B cell (primary cell): ENCODE results near the gene TRPM1. TPM values are rescaled to one million over a fixed set of nuclear protein-coding genes. Genes with fewer than 3 reads are reported as not detected.

Source experiments
- ATAC-seq: fragments of 200-7000 bp; cut with Tn5 transposase; one replicate; pipeline ENCODE4 v1.10.0; 2021; ENCODE audit warnings: low read depth, mild to moderate bottlenecking, moderate number of reproducible peaks, moderate library complexity
- CTCF ChIA-PET: fragments of 350-600 bp; sonication (Branson Sonifier 250); formaldehyde crosslinking; loops from one replicate; lab custom pipeline; 2021; ENCODE audit warnings: antibody characterized with exemption, inconsistent platforms; lab: Charles Lee
- POLR2A ChIA-PET: fragments of 350-600 bp; sonication (Branson Sonifier 250); formaldehyde crosslinking; loops from one replicate; lab custom pipeline; 2021; ENCODE audit warnings: antibody characterized with exemption; lab: Charles Lee
- DNase-seq: peaks from one replicate; pipeline ENCODE4 v3.0.0; 2013
- H2AFZ ChIP-seq: 2 replicates; pipeline ENCODE4 v1.6.1; 2012; ENCODE audit warnings: mild to moderate bottlenecking, low read depth, low read length; ENCODE audit not compliant: insufficient read depth, poor library complexity, severe bottlenecking
- H3K27ac ChIP-seq, 2 donors: 1 replicate in 1 of 2; 2 replicates in 1 of 2; pipeline ENCODE4 v1.5.1; 2012 to 2013; ENCODE audit warnings: low read length in 2 of 2, mild to moderate bottlenecking in 2 of 2, moderate library complexity in 1 of 2
- H3K27me3 ChIP-seq, 4 experiments: fragments of 200-600 bp in 1 of 4; sonication (generic) in 1 of 4; replicated peaks in 1 of 4; 1 replicate in 2 of 4; 2 replicates in 2 of 4; pipeline versions ENCODE4 v1.6.1 to v1.7.0; 2013 to 2016; ENCODE audit warnings: low read length in 3 of 4, mild to moderate bottlenecking in 2 of 4, mixed read lengths in 1 of 4, moderate library complexity in 1 of 4; ENCODE audit not compliant: insufficient read depth in 4 of 4, control insufficient read depth in 3 of 4; ENCODE audit errors: control extremely low read depth in 1 of 4
- H3K36me3 ChIP-seq, 2 experiments: replicated peaks in 1 of 2; 1 replicate in 1 of 2; 2 replicates in 1 of 2; pipeline versions ENCODE4 v1.6.1 to v1.7.1; 2013; ENCODE audit warnings: low read length in 1 of 2; ENCODE audit not compliant: insufficient read depth in 2 of 2, control insufficient read depth in 1 of 2; ENCODE audit errors: control extremely low read depth in 1 of 2, extremely low read depth in 1 of 2
- H3K4me1 ChIP-seq, 2 donors: fragments of 200-600 bp in 1 of 2; sonication (generic) in 1 of 2; 1 replicate in 1 of 2; 2 replicates in 1 of 2; pipeline versions ENCODE4 v1.5.1 to v1.6.1; 2013 to 2017; ENCODE audit warnings: low read length in 2 of 2; ENCODE audit not compliant: control insufficient read depth in 2 of 2, insufficient read depth in 2 of 2
- H3K4me2 ChIP-seq: replicated peaks from 2 replicates; pipeline ENCODE3; 2012; ENCODE audit warnings: mild to moderate bottlenecking, low read depth, low read length; ENCODE audit not compliant: poor library complexity, severe bottlenecking
- H3K4me3 ChIP-seq, 5 experiments: fragments of 200-600 bp in 1 of 5; sonication (generic) in 1 of 5; 1 replicate in 3 of 5; 2 replicates in 2 of 5; pipeline versions ENCODE4 v1.5.1 to v1.7.0; 2011 to 2016; ENCODE audit warnings: low read length in 4 of 5, mild to moderate bottlenecking in 4 of 5, low read depth in 2 of 5, control low read depth in 1 of 5, moderate library complexity in 1 of 5; ENCODE audit not compliant: insufficient read depth in 1 of 5; ENCODE audit errors: control extremely low read depth in 1 of 5, extremely low read depth in 1 of 5
- H3K79me2 ChIP-seq: fragments of 200-600 bp; sonication (generic); one replicate; pipeline ENCODE4 v1.6.0; 2016; ENCODE audit warnings: low read length; ENCODE audit not compliant: control insufficient read depth, insufficient read depth
- H3K9ac ChIP-seq: fragments of 200-600 bp; sonication (generic); 2 replicates; pipeline ENCODE4 v1.6.1; 2017; ENCODE audit warnings: mild to moderate bottlenecking, low read length, moderate library complexity
- H3K9me3 ChIP-seq, 3 donors: one replicate each; pipeline versions ENCODE4 v1.6.1 to v1.7.1; 2013; ENCODE audit warnings: low read length in 2 of 3; ENCODE audit not compliant: control insufficient read depth in 2 of 3, insufficient read depth in 1 of 3; ENCODE audit errors: control extremely low read depth in 1 of 3
- H4K20me1 ChIP-seq: 2 replicates; pipeline ENCODE4 v1.6.0; 2012; ENCODE audit warnings: mild to moderate bottlenecking, low read length; ENCODE audit not compliant: insufficient read depth, control insufficient read depth, poor library complexity, severe bottlenecking
- H3K27ac Mint-ChIP-seq: one replicate; pipeline ENCODE4 v1.8.0; 2021; ENCODE audit warnings: mixed read lengths
- H3K27me3 Mint-ChIP-seq: one replicate; pipeline ENCODE4 v1.8.0; 2021; ENCODE audit warnings: mixed read lengths
- H3K4me1 Mint-ChIP-seq: one replicate; pipeline ENCODE4 v1.8.0; 2021; ENCODE audit warnings: mixed read lengths
- H3K4me3 Mint-ChIP-seq: one replicate; pipeline ENCODE4 v1.8.0; 2021; ENCODE audit warnings: mixed read lengths
- H3K9me3 Mint-ChIP-seq: one replicate; pipeline ENCODE4 v1.8.0; 2022; ENCODE audit warnings: mixed read lengths; ENCODE audit not compliant: insufficient read depth
- CTCF ChIP-seq: fragments of 200-600 bp; IDR thresholded peaks from one replicate; pipeline ENCODE4 v1.8.0; 2022; ENCODE audit warnings: antibody characterized with exemption, mild to moderate bottlenecking
- EZH2 ChIP-seq: IDR thresholded peaks from 2 replicates; pipeline ENCODE4 v1.6.1; 2012; ENCODE audit warnings: borderline replicate concordance, low read depth, mild to moderate bottlenecking, moderate library complexity, low read length; ENCODE audit not compliant: insufficient read depth, poor library complexity, severe bottlenecking
- WGBS: methylation state at CpG from one replicate; pipeline ENCODE4 v1.1.5; 2013; ENCODE audit warnings: missing lambda C conversion rate; ENCODE audit not compliant: insufficient coverage; 5-methylcytosine and 5-hydroxymethylcytosine counted together
- intact Hi-C: fragments of 100-400 bp; cut with micrococcal nuclease; formaldehyde crosslinking; loops from one replicate; pipeline ENCODE4 v1.10.0; 2022
- polyA plus RNA-seq: library from polyadenylated mRNA; depleted of rRNA; stranded (reverse); fragments of >200 nt; gene quantifications from 2 replicates; pipeline ENCODE4 v1.2.3, GENCODE V29; 2012
- total RNA-seq, 2 donors: library from RNA; stranded (reverse); fragments of 120-200 nt in 1 of 2; gene quantifications; 1 replicate in 1 of 2; 2 replicates in 1 of 2; pipeline versions ENCODE4 v1.2.3 to v1.2.4, GENCODE V29; 2013 to 2022

Gene TRPM1
- total and polyA plus RNA-seq, 2 donors (not counting 1 experiment from before 2014, with no cell fraction given): 0.07 TPM; not detected in 1

GRCh38 chr15:31147456-31147855 is 45.9 kb upstream of the TRPM1 start:
- POLR2A ChIA-PET: no interaction called here
- Histone ChIP-seq H3K9ac (no peak overlapping the region), H3K36me3 (no peaks in the 10 kb centered on the region), H3K4me1 (no peaks in the 10 kb centered on the region), H3K4me3 (no peak overlapping the region), H4K20me1 (no peaks in the 10 kb centered on the region), H2AFZ (no peak overlapping the region), H3K4me2 (no peak overlapping the region), H3K27me3 (no peaks in the 10 kb centered on the region), H3K79me2 (no peaks in the 10 kb centered on the region), H3K9me3 (no peaks in the 10 kb centered on the region), H3K27ac (no peak overlapping the region)
- 84% methylated on average over 8 of the region's 8 CpGs for WGBS
- TF ChIP-seq CTCF: no peak
- no peak for TF ChIP-seq EZH2
- Mint-ChIP-seq H3K9me3 (no peaks in the 10 kb centered on the region), H3K4me3 (no peak overlapping the region), H3K27ac (no peak overlapping the region), H3K4me1 (no peaks in the 10 kb centered on the region), H3K27me3 (peaks cover 11% of the 10 kb centered on the region)
- DNase-seq: no peak
- intact Hi-C loops: no loop called here
- ATAC-seq: no peak
- CTCF ChIA-PET: interaction anchor here (1.2 kb wide), 1 partner anchor 9 kb away, joined by 3 read pairs; no protein-coding TSS in a partner anchor

GRCh38 chr15:31145271-31145911 is 43.9 kb upstream of the TRPM1 start:
- Histone ChIP-seq H3K27ac (no peak overlapping the region), H3K9me3 (no peaks in the 10 kb centered on the region), H3K4me2 (no peak overlapping the region), H3K9ac (no peak overlapping the region), H3K4me3 (no peak overlapping the region), H4K20me1 (no peaks in the 10 kb centered on the region), H3K36me3 (no peaks in the 10 kb centered on the region), H3K27me3 (no peaks in the 10 kb centered on the region), H3K79me2 (no peaks in the 10 kb centered on the region), H3K4me1 (no peaks in the 10 kb centered on the region), H2AFZ (no peak overlapping the region)
- Mint-ChIP-seq H3K9me3 (no peaks in the 10 kb centered on the region), H3K4me1 (no peaks in the 10 kb centered on the region), H3K27me3 (peaks cover 11% of the 10 kb centered on the region), H3K4me3 (no peak overlapping the region), H3K27ac (no peak overlapping the region)
- WGBS: 80% methylated on average over 1 of the region's 7 CpGs
- no peak for DNase-seq
- no peak for ATAC-seq
- intact Hi-C loops: no loop called here
- POLR2A ChIA-PET: no interaction called here
- TF ChIP-seq CTCF (no peak), EZH2 (no peak)
- CTCF ChIA-PET: no interaction called here
